Activated T-helper 1 cell treated with anti-CD3 and anti-CD28 coated beads, Interleukin-12 subunit alpha, Interleukin-12 subunit beta, Interleukin-2, Interleukin-4 antibody, amounts not matched to agents 30 ng/mL and 10 ng/mL and 1 ng/mL, durations not matched to agents 14 hours and 24 hours and 36 hours (primary cell): ENCODE results near the gene CHL1. TPM values are rescaled to one million over a fixed set of nuclear protein-coding genes. Genes with fewer than 3 reads are reported as not detected.

Source experiments
- DNase-seq: peaks from one replicate; pipeline ENCODE4 v3.0.0; 2021; ENCODE audit warnings: low spot score
- H3K27ac Mint-ChIP-seq: one replicate; pipeline ENCODE4 v1.8.0; 2021; ENCODE audit warnings: mild to moderate bottlenecking, mixed read lengths
- H3K27me3 Mint-ChIP-seq: one replicate; pipeline ENCODE4 v1.8.0; 2022; ENCODE audit warnings: mild to moderate bottlenecking, moderate library complexity, mixed read lengths; ENCODE audit not compliant: insufficient read depth
- H3K36me3 Mint-ChIP-seq: one replicate; pipeline ENCODE4 v1.8.0; 2021; ENCODE audit warnings: low read depth, mixed read lengths
- H3K4me1 Mint-ChIP-seq: one replicate; pipeline ENCODE4 v1.8.0; 2021; ENCODE audit warnings: low read depth, mixed read lengths
- H3K4me3 Mint-ChIP-seq: one replicate; pipeline ENCODE4 v1.8.0; 2021; ENCODE audit warnings: mild to moderate bottlenecking, moderate library complexity, mixed read lengths
- H3K9me3 Mint-ChIP-seq: one replicate; pipeline ENCODE4 v1.8.0; 2021; ENCODE audit warnings: mixed read lengths
- intact Hi-C: fragments of 100-400 bp; cut with micrococcal nuclease; formaldehyde crosslinking; loops from one replicate; pipeline ENCODE4 v1.15.1; 2024
- total RNA-seq: library from RNA; stranded (reverse); gene quantifications from 2 replicates; pipeline ENCODE4 v1.2.3, GENCODE V29; 2022

CHL1 gene
- total RNA-seq, 1 donor from 2014 or later = not detected

- Mint-ChIP-seq H3K4me1 (no peaks in the 10 kb centered on the region), H3K9me3 (no peaks in the 10 kb centered on the region), H3K27ac (no peak overlapping the region), H3K4me3 (no peak overlapping the region), H3K27me3 (no peaks in the 10 kb centered on the region), H3K36me3 (no peaks in the 10 kb centered on the region)
- intact Hi-C loops = no loop called here
- DNase-seq = no peak
Observed at GRCh38 chr3:299590-300301, 103.2 kb downstream of the CHL1 start.

- intact Hi-C loops = no loop called here
- no peak for DNase-seq
- H3K9me3 Mint-ChIP-seq = no peaks in the 10 kb centered on the region
- no peak overlapping the region for H3K27ac Mint-ChIP-seq
- H3K4me3 Mint-ChIP-seq = no peak overlapping the region
- no peaks in the 10 kb centered on the region for H3K27me3 Mint-ChIP-seq
- no peaks in the 10 kb centered on the region for H3K4me1 Mint-ChIP-seq
- H3K36me3 Mint-ChIP-seq = no peaks in the 10 kb centered on the region
Observed at GRCh38 chr3:307182-307581, 110.6 kb downstream of the CHL1 start.

GRCh38 chr3:308597-309321 is 112.2 kb downstream of the CHL1 start:
- H3K4me3 Mint-ChIP-seq = no peak overlapping the region
- intact Hi-C loops = no loop called here
- no peaks in the 10 kb centered on the region for H3K36me3 Mint-ChIP-seq
- no peak overlapping the region for H3K27ac Mint-ChIP-seq
- no peak for DNase-seq
- no peaks in the 10 kb centered on the region for H3K9me3 Mint-ChIP-seq
- H3K27me3 Mint-ChIP-seq = no peaks in the 10 kb centered on the region
- no peaks in the 10 kb centered on the region for H3K4me1 Mint-ChIP-seq

- no peak overlapping the region for H3K27ac Mint-ChIP-seq
- intact Hi-C loops = no loop called here
- H3K4me3 Mint-ChIP-seq = no peak overlapping the region
Observed at GRCh38 chr3:312160-312733, 115.7 kb downstream of the CHL1 start.

GRCh38 chr3:312911-313310 is 116.3 kb downstream of the CHL1 start:
- H3K9me3 Mint-ChIP-seq = no peaks in the 10 kb centered on the region
- no peak overlapping the region for H3K4me3 Mint-ChIP-seq
- no peaks in the 10 kb centered on the region for H3K27me3 Mint-ChIP-seq
- no peaks in the 10 kb centered on the region for H3K4me1 Mint-ChIP-seq
- intact Hi-C loops = no loop called here
- H3K27ac Mint-ChIP-seq = no peak overlapping the region
- no peak for DNase-seq
- no peaks in the 10 kb centered on the region for H3K36me3 Mint-ChIP-seq

More at GRCh38 chr3:312160-312733, 115.7 kb downstream of the CHL1 start:
- no peaks in the 10 kb centered on the region for H3K4me1 Mint-ChIP-seq
- H3K27me3 Mint-ChIP-seq = no peaks in the 10 kb centered on the region
- no peak for DNase-seq
- H3K36me3 Mint-ChIP-seq = no peaks in the 10 kb centered on the region
- H3K9me3 Mint-ChIP-seq = no peaks in the 10 kb centered on the region

GRCh38 chr3:317012-317411 is 120.4 kb downstream of the CHL1 start:
- Mint-ChIP-seq H3K36me3 (no peaks in the 10 kb centered on the region), H3K9me3 (no peaks in the 10 kb centered on the region), H3K27me3 (no peaks in the 10 kb centered on the region), H3K27ac (no peak overlapping the region), H3K4me3 (no peak overlapping the region), H3K4me1 (no peaks in the 10 kb centered on the region)
- no peak for DNase-seq
- intact Hi-C loops = no loop called here

GRCh38 chr3:318903-319302 is 122.3 kb downstream of the CHL1 start:
- no peaks in the 10 kb centered on the region for H3K27me3 Mint-ChIP-seq
- H3K4me1 Mint-ChIP-seq = no peaks in the 10 kb centered on the region
- no peaks in the 10 kb centered on the region for H3K36me3 Mint-ChIP-seq

GRCh38 chr3:324423-324822 is 127.9 kb downstream of the CHL1 start:
- DNase-seq = no peak
- intact Hi-C loops = no loop called here
- no peaks in the 10 kb centered on the region for H3K36me3 Mint-ChIP-seq
- no peaks in the 10 kb centered on the region for H3K4me1 Mint-ChIP-seq
- no peak overlapping the region for H3K4me3 Mint-ChIP-seq
- no peak overlapping the region for H3K27ac Mint-ChIP-seq
- no peaks in the 10 kb centered on the region for H3K27me3 Mint-ChIP-seq
- H3K9me3 Mint-ChIP-seq = no peaks in the 10 kb centered on the region

More at GRCh38 chr3:318903-319302, 122.3 kb downstream of the CHL1 start:
- no peak overlapping the region for H3K4me3 Mint-ChIP-seq
- no peak overlapping the region for H3K27ac Mint-ChIP-seq
- intact Hi-C loops = no loop called here
- DNase-seq = no peak
- no peaks in the 10 kb centered on the region for H3K9me3 Mint-ChIP-seq

- intact Hi-C loops = no loop called here
- Mint-ChIP-seq H3K4me1 (no peaks in the 10 kb centered on the region), H3K27me3 (no peaks in the 10 kb centered on the region), H3K27ac (no peak overlapping the region), H3K4me3 (no peak overlapping the region), H3K36me3 (no peaks in the 10 kb centered on the region), H3K9me3 (no peaks in the 10 kb centered on the region)
- DNase-seq = no peak
Observed at GRCh38 chr3:325495-325894, 128.9 kb downstream of the CHL1 start.

- Mint-ChIP-seq H3K27me3 (no peaks in the 10 kb centered on the region), H3K9me3 (no peaks in the 10 kb centered on the region), H3K4me1 (no peaks in the 10 kb centered on the region), H3K4me3 (no peak overlapping the region), H3K27ac (no peak overlapping the region), H3K36me3 (no peaks in the 10 kb centered on the region)
- DNase-seq = no peak
- intact Hi-C loops = no loop called here
Observed at GRCh38 chr3:330494-331115, 134.0 kb downstream of the CHL1 start.

GRCh38 chr3:331881-332280 is 135.3 kb downstream of the CHL1 start:
- intact Hi-C loops = no loop called here
- Mint-ChIP-seq H3K9me3 (no peaks in the 10 kb centered on the region), H3K36me3 (no peaks in the 10 kb centered on the region), H3K27me3 (no peaks in the 10 kb centered on the region), H3K4me1 (no peaks in the 10 kb centered on the region), H3K27ac (no peak overlapping the region), H3K4me3 (no peak overlapping the region)
- DNase-seq = no peak

- Mint-ChIP-seq H3K4me1 (no peaks in the 10 kb centered on the region), H3K4me3 (no peak overlapping the region), H3K27ac (no peak overlapping the region), H3K9me3 (no peaks in the 10 kb centered on the region), H3K36me3 (no peaks in the 10 kb centered on the region), H3K27me3 (no peaks in the 10 kb centered on the region)
- no peak for DNase-seq
- intact Hi-C loops = no loop called here
Observed at GRCh38 chr3:332701-333100, 136.1 kb downstream of the CHL1 start.

GRCh38 chr3:335240-335639 is 138.7 kb downstream of the CHL1 start:
- no peaks in the 10 kb centered on the region for H3K4me1 Mint-ChIP-seq
- intact Hi-C loops = no loop called here
- no peak overlapping the region for H3K4me3 Mint-ChIP-seq
- no peak overlapping the region for H3K27ac Mint-ChIP-seq
- no peaks in the 10 kb centered on the region for H3K27me3 Mint-ChIP-seq
- DNase-seq = no peak
- no peaks in the 10 kb centered on the region for H3K9me3 Mint-ChIP-seq
- H3K36me3 Mint-ChIP-seq = no peaks in the 10 kb centered on the region
